GM18858 (cell line): ENCODE data around the gene GAS2L2.
"Not testable (repeated sequence)": the region's sequence is repeated elsewhere in the genome, so short reads cannot be mapped to it uniquely, and the experiment has no call there.

Source experiments
- ATAC-seq: cut with Tn5 transposase; IDR thresholded peaks from one replicate; pipeline ENCODE4 v1.9.1; 2021; ENCODE audit not compliant: unreplicated experiment

GAS2L2 gene

DNA sequence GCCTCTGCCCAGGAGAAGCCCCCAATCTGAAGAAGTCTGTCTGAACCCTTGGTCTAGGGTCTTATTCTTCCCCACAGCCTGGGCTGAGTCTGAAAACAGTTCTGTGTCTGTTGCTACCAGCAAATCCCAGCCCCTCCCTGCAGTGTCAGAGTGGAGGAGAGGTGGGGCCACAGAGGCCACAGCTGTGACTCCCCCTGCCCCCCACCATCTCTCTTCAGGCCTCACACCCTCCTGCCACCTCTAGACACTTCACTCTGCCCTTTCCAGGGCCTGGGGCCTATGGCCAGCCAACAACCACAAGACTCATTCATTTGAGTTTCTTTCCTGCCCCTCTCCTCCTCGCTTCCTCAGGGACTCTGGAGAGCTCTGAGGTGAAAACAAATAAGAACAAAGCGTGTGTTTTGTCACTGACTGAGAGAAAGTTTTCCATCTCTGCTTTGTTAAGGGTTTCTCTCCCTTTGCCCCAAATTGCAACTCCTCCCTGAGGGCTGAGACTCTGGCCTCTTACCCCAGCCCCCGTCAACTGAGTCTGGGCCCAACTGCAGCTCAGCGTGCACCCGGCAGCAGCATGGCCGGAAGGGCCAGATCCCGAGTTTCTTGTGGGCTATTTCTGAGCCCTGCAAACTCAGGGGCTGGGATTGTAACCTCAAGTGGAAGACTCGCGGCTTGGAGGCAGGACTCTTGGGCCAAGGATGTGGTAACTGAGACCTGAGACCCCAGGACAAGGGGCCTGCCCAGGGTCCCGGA, 20.8 kb upstream of the GAS2L2 start:
- ATAC-seq = no peak

DNA sequence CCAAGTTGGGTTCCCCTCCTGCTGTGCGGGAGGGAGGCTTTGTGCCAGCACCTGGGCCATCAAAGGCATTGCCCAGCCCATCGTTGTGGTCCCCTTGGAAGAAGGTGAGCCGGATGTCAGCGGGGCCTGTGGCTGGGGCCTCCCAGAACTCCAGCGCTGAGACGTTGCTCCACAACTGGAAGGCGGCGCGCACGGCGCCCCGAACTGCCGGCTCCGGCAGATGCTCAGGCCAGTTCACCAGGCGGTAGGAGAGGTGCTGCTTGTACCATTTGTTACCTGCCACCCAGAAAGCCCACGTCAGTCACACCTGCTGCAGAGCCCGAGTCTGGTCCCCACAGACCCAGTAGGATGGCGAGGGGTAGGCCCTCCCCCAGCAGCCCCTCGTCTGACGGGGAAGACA, 20.1 kb upstream of the GAS2L2 start:
- no peak for ATAC-seq

DNA sequence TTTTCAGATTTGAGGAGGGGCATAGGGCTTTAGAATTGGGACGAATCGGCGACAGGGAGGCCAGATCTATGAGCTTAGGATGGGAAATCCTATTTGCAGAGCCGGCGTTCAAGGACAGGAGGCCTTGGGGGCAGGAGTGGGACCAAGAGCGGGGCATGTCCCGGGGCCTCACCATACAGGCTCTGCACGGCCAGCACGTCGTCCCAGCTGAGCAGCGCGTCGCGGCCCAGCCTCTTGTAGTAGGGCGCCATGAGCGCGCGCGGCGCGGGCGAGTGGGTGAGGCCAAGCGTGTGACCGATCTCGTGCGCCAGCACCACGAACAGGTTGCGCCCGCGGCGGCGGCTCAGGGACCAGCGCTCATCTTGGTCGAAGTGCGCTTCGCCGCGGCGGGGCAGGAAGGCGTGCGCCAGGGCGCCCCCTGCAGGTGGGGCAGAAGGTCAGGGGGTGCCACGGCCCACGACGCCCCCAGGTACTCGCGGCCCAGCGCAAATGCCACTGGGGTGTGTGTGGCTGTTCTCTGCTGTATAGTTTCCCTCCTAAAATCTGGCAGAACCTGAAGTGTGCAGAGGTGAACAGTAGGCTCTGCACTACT, 17.0 kb upstream of the GAS2L2 start:
- ATAC-seq = no peak

DNA sequence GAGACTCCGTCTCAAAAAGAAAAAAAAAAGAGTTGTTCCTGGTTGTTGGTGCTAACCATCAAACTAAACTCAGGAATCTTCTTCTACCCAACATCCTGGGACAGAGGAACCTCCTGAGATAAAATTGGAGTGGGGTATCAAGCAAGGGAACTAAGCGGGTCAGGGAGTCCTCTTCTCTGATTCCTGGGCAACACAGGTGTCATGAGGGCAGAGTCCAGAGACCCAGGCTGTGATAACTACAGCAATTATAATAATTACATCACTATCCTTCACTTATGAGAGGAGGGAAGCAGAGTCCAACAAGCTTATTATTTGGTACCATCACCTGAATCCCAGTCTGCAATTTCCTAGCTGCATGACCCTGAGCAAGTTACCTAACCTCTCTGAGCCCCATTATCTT, 15.8 kb upstream of the GAS2L2 start:
- ATAC-seq = no peak

DNA sequence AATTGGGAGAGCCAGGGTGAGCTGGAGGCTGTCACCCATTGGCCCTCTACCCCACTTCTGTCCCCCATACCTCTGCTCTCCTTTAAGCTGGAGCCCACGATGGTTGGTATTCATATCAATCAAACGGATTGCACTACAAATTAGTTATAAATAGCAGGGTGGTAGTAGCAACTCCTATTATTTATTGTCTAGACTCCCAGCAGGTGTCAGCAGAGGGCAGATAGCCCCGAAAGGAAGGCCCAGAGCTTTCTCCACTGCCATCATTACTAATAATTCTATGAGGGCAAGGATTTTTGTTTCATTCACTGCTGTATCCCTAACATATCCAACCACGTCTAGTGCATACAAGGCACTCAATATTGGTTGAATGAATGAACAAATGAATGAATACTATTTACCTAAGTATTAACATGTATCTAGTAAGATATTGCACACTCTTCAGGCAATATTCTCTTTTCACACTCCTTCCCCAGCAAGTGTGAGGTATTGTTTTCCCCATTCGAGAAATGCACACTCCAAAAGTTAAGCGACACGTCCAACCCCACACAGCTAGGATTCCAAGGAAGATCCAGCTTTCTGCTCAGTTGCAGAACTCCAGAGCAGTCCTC, 14.0 kb upstream of the GAS2L2 start:
- ATAC-seq = no peak

DNA sequence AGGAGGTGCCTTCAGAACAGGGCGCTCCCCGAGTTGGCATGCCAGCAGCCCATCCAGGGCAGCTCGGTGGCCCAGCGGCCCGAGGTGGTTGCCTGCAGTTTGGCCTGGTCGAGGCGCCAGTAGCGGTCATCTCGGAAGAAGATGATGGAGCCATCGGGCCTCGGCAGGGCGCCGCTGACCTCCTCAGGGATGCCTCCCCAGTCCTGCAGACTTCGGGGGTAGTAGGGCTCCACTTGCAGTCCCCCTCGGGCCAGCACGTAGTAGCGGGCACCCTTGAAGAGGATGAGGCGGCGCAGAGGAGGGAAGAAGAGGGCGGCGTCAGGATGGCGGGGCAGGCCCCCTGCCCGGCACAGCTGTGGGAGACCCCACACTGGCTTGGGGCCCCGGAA, 13.4 kb upstream of the GAS2L2 start:
- ATAC-seq = no peak

DNA sequence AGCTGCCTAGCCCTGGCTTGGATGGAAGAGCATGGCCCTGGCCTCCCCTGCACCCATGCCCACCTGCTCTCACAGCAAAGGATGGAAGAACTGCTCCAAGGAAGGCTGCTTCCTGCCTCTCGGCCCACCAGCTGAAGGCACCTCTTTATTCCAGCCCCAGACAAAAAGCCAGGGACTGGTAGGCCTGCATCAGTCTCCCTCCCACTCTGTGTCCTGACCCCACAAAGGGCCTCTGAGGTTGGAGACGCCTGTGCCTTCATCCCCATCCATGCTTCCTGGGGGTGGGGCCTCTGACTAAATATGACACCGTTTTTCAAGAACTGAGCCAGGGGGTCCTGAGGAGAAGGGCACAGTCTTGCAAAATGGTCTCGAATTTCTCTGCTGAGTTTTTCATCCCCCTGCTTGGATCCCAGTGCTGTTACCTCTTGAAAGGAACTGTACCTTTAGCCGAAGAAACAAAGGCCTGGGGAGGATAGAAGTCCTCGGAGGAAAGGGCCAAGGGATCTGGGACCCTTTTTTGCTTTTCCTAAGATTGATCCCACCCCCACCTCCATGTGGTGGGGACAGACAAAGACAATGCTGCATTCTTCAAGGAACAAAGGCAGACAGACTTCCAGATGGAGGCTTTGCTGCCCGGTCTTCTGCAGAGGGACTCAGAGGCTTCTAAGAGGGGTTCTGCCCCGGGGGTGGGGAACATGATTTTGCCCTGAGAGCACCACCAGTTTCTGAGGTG, 12.9 kb upstream of the GAS2L2 start:
- no peak for ATAC-seq

DNA sequence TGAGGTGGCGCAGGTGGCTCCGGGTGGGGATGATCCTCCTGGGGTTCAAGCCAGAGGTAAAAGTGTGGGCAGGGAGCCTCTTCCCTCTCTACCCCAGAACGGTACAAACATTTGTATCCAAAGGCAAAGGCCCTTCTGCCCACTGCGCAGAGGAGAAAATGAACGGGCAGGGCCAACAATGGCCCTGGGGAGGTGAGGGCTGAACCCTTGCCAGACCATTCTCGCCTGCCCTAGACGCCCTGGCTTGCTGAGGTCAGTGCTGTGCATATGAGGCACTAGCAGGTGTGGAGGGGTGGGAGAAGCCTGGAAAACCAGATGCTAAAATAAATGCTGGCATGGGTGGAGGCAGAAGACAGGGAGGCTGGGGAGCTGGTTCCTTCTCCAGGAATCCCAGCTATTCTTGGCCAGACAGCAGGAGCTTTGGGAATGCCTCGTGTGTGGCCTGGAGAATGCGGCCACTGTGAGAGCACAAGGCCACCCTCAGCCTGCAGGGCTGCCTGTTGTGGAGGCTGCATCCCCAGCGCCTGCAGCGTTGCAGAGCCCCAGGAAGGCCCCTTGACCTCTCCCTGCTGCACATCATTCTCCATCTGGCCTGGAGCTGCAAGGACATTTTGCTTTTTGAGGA, 12.2 kb upstream of the GAS2L2 start:
- no peak for ATAC-seq

DNA sequence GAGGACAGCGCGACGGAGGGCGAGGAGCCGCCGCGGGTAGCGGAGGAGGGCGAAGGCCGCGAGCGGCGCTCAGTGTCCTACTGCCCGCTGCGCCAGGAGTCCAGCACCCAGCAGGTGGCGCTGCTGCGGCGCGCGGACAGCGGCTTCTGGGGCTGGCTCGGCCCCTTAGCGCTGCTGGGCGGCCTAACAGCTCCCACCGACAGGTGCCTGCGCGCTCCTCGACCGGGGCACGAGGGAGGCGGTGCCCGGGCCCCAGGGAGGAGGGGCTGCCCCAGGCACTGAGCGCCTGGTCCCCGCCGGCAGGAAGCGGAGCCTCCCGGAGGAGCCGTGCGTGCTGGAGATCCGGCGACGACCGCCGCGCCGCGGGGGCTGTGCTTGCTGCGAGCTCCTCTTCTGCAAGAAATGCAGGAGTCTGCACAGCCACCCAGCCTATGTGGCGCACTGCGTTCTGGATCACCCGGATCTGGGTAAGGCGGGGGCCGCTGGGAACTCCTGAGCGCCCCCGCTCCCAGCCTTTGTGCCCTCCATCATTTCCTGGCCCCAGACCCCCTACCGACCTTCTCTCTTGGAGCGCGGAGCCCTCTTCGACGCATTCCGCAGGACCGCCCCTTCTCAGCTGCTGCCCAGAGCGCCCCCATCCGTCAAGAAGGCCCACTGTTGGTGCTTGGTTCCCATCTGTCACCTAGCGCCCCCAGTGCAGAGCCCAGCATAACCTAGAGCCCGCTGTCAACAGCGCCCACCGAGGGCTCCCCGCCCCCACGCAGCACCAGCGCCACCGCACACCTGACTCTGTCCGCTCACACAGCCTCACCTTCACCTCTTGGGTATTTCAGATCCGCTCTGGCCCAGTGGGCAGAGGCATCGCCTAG, 11.3 kb upstream of the GAS2L2 start:
- ATAC-seq = peak; percentile 65

DNA sequence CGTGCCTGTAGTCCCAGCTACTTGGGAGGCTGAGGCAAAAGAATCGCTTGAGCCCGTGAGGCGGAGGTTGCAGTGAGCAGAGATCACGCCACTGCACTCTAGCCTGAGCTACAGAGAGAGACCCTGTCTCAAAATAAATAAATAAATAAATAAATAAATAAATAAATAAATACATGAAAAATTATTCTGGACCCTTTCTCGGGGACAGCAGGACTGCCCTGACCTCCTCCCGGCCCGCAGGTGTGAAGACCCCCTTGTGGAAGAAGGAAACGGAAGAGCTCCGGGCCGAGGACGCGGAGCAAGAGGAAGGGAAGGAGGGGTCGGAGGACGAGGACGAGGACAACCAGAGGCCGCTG, 10.7 kb upstream of the GAS2L2 start:
- ATAC-seq = no peak

DNA sequence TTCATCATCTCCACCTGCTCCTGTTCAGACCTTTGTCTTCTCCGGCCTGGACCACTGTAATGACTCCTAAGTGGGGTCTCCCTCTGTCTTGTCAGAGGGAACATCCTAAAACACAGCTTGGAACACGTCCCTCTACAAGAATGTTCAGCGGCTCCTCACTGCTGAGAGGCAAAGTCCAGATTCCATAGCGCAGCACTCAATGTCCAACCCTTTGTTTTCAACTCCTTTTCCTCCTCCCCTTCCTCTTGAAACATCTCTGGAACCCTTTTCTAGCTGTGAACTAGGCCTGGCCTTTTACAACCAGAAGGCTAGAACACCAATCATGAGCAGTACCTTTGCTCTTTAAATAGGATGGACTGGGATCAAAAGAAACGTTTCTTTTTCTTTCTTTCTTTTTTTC, 8.6 kb upstream of the GAS2L2 start:
- no peak for ATAC-seq

DNA sequence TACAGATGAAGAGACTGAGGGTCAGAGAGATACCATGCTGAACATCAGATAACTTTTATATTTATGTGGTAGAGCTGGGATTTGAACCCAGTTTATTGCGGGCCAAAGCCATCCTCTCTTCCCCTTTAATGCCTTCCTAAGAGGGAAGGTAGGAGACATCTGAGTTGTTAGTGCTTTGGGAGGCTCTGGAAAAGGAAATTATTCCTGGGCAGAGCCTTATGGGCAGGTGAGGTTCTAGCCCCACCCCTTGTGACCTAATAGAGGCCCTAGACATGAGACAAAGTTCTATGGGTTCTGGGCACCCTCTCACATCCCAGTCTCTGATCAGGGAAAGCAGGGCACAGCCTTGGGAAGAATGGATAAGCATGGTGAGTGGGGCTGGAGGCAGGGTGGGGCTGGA, 7.5 kb upstream of the GAS2L2 start, which contains the start of gene C17orf50:
TSS of gene C17orf50 (plus strand) at position 301 of the 400 bp plus-strand sequence. CDS start at position 356, 55 bp downstream.
- no peak for ATAC-seq

DNA sequence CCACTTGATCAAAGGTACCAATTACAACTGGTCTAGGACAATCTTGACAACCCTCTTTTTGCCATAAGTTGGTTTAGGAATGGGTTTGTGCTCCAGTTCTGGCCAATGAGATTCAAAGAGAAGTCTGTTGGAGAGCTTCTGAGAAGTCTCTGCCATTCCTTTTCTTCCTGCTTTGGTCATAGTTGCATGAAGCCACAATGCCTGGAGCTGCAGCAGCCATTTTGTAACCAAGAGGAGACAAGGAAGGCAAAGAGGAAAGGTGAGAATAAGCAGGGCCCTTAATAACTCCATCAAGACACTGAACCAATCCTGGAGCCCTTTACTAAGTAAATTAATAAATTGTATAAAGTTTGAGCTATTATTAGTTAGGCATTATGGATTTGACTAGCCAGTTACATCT, 4.2 kb upstream of the GAS2L2 start:
- ATAC-seq = no peak

DNA sequence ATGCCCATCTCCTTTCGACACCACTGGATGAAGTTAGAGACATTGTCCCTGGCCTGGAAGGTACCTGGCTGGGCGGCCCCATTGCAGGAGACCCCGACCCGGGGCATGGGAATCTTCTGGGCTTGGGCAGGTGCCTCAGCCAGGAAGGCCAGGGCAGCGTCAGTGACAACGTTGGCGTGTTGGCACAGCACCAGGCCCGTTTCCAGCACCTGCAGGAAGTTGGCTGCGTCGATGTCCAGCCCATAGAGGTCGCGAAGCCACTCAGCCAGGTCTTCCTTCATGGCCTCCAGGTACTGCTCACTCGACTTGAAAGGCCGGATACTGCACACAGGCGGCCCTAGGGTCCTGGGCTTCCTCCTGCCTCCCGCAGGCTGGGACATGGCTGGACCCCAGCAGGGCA, 568 bp downstream of the GAS2L2 start:
- ATAC-seq = no peak

DNA sequence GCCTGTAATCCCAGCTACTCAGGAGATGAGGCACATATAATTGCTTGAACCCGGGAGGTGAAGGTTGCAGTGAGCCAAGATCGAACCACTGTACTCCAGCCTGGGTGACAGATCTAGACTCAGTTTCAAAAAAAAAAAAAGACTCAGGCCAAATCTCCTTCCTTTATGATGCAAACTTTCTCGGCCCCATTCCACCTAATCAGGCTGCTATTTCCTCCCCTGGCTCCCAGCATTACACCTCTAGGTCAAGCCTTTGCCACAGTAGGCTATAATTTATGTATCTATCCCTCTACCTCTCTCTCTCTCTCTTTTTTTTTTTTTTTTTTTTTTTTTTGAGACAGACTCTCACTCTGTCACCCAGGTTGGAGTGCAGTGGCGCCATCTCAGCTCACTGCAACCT, 1.5 kb downstream of the GAS2L2 start:
- ATAC-seq = not testable (repeated sequence)

DNA sequence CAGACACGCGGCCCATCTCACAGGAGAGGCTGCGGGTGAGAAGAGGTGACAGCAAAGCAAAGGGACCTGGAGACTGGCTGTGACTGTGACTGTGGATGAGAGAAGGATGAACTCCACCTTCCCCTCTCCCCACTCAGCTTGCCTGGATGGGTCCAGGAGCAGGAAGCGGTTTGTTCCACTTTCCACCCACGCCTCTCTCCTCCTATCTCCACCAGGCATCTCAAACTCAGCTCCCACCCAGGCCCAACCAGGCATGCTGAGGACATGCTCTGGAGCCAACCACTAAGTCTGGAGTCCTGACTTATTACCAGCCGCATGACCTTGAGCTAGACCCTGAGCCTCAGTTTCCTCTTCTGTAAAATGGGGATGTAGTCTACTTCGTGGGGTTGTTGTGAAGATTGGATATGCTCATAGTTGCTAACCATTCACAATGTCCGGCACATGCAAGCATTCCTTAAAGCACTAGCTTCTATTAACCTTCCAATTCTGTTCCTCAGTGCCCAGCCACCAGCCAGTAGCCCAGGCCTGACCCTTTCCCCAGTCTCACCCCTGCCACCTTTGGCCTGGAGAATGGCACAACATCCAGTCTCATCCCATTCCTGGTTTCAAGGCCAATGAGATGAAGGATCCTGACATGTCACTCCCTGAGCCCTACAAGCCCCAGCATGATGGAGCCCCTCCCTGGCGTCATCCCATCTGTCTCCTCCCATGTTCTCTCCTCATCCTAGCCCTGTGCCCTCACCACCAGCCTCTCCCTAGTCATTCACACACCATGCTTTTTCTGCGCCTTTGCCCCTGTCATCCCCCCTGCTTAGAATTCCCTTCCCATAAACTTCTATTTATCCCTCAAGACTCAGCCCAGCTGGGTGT, 2.3 kb downstream of the GAS2L2 start:
- no peak for ATAC-seq

DNA sequence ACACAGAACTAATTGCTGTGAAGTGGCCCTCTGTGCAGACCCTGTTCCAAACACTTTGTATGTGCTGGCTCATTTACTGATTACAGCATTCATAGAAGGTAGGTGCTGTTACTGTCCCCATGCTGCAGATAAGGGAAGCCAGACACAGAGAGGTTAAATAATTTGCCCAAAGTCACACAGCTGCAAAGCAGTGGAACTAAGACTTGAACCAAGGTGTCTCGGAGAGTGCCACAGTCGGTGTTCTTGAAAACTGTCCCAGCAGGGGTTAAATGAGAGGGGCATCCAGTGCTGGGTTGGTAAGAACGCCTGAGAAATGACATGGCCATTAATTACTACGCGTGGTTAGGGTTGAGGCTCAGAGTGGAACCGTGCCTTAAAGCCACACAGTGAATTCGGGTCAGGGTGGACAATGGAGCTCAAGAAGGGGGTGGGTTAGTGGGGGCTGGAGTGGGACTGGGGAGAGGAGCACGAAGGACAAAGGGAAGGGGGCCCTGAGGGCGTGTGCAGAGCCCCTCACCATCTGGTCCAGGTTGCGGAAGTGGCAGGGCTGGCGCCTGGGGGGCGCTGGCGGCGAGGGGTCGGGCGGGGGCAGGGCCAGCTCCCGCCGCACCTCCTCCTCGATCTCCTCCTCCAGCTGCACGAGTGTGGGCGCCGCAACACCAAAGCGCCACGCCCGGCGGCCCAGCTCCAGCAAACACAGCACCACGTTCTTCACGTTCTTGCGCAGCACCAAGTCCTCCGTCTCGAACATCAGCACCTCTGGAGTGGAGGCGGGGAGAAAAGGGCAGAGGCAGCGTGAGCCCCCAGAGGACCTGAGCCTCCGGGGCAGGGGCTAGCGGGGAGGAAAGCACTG, 3.3 kb downstream of the GAS2L2 start:
- ATAC-seq = no peak

DNA sequence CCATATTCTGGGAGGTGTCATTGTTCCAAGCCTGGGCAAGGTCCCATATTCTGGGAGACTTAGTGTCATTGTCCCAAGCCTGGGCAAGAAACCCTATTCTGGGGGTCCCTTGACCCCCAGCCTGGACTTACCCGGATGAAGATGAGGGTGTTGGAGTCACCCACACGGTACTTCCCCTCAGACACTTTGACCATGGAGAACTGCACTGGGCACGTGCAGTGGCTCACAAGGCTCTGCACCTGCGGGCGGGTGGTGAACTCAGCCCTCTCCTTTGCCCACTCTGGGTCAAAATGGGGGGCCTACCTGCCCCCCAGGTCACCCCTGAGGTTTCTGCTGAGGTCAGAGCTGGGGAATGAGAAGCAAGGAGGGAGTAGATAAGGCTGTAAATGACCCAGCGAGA, 4.1 kb downstream of the GAS2L2 start:
- no peak for ATAC-seq
